Hepatocyte (in vitro differentiated cells): Measurements from ENCODE around the gene PSD2. TPM values are rescaled to one million over a fixed set of nuclear protein-coding genes. Genes with fewer than 3 reads are reported as not detected.

Experiments
- DNase-seq: peaks from one replicate; pipeline ENCODE4 v3.0.0-alpha.2; 2016; ENCODE audit warnings: low spot score
- H2AFZ ChIP-seq: fragments of 200-600 bp; sonication (generic); 2 replicates; pipeline ENCODE4 v1.6.0; 2016; ENCODE audit warnings: antibody characterized with exemption, mild to moderate bottlenecking
- H3K27ac ChIP-seq: fragments of 200-600 bp; sonication (generic); 2 replicates; pipeline ENCODE4 v1.5.1; 2016; ENCODE audit warnings: mild to moderate bottlenecking
- H3K27me3 ChIP-seq: fragments of 200-600 bp; sonication (generic); 2 replicates; pipeline ENCODE4 v1.6.1; 2016
- H3K36me3 ChIP-seq: fragments of 200-600 bp; sonication (generic); replicated peaks from 2 replicates; pipeline ENCODE4 v1.5.1; 2016; ENCODE audit warnings: low read depth; ENCODE audit not compliant: insufficient read depth
- H3K4me1 ChIP-seq: fragments of 200-600 bp; sonication (generic); 2 replicates; pipeline ENCODE4 v1.5.1; 2016; ENCODE audit warnings: mild to moderate bottlenecking, moderate library complexity; ENCODE audit not compliant: insufficient read depth
- H3K4me2 ChIP-seq: fragments of 200-600 bp; sonication (generic); 2 replicates; pipeline ENCODE4 v1.6.0; 2016
- H3K4me3 ChIP-seq: fragments of 200-600 bp; sonication (generic); 2 replicates; pipeline ENCODE4 v1.5.1; 2016; ENCODE audit warnings: mild to moderate bottlenecking
- H3K79me2 ChIP-seq: fragments of 200-600 bp; sonication (generic); 2 replicates; pipeline ENCODE4 v1.6.0; 2017; ENCODE audit warnings: mild to moderate bottlenecking
- H3K9me2 ChIP-seq: fragments of 200-600 bp; sonication (generic); replicated peaks from 2 replicates; pipeline ENCODE4 v1.6.0; 2017; ENCODE audit warnings: mild to moderate bottlenecking; ENCODE audit not compliant: insufficient read depth
- H3K9me3 ChIP-seq: fragments of 200-600 bp; sonication (generic); 2 replicates; pipeline ENCODE4 v1.5.1; 2016; ENCODE audit warnings: low read depth, mild to moderate bottlenecking
- H4K20me1 ChIP-seq: fragments of 200-600 bp; sonication (generic); 2 replicates; pipeline ENCODE4 v1.6.0; 2016; ENCODE audit warnings: mild to moderate bottlenecking; ENCODE audit not compliant: insufficient read depth, poor library complexity, severe bottlenecking
- EZH2 ChIP-seq: fragments of 200-600 bp; sonication (generic); IDR thresholded peaks from 2 replicates; pipeline ENCODE4 v1.6.1; 2016; ENCODE audit warnings: antibody characterized with exemption, mild to moderate bottlenecking, borderline replicate concordance
- EZH2phosphoT487 ChIP-seq: fragments of 200-600 bp; sonication (generic); IDR thresholded peaks from one replicate; pipeline ENCODE4 v1.6.1; 2018; ENCODE audit warnings: antibody characterized with exemption, mild to moderate bottlenecking, low read depth, moderate library complexity; ENCODE audit not compliant: unreplicated experiment, severe bottlenecking
- WGBS: methylation state at CpG from one replicate; pipeline ENCODE4 v1.1.6; 2016; ENCODE audit warnings: low lambda C conversion rate; ENCODE audit errors: missing lambda C conversion rate; 5-methylcytosine and 5-hydroxymethylcytosine counted together
- polyA plus RNA-seq: library from polyadenylated mRNA; unstranded; fragments of >200 nt; fragmentation: Nextera tagmentation; extraction: Ambion mirVana; gene quantifications from 2 replicates; pipeline ENCODE4 v1.2.1, GENCODE V29; 2016
- total RNA-seq: library from RNA; depleted of rRNA; stranded (reverse); fragments of >200 nt; gene quantifications from 2 replicates; pipeline ENCODE4 v1.2.3, GENCODE V29; 2014
- TF ChIP-seq, protein P1 (sequence below): fragments of 200-600 bp; sonication (generic); IDR thresholded peaks from 2 replicates; pipeline ENCODE4 v1.5.1; 2016; ENCODE audit warnings: antibody characterized with exemption, mild to moderate bottlenecking; ENCODE audit not compliant: poor library complexity

PSD2 gene
- total and polyA plus RNA-seq, 2 experiments from 2014 or later: not detected

GRCh38 chr5:139869042-139869790, 73.6 kb downstream of the PSD2 start:
- no peaks in the 10 kb centered on the region for H3K36me3 ChIP-seq
- no peaks in the 10 kb centered on the region for H3K9me2 ChIP-seq
- no peak for DNase-seq
- no peaks in the 10 kb centered on the region for H3K9me3 ChIP-seq
- H4K20me1 ChIP-seq: no peaks in the 10 kb centered on the region
- TF ChIP-seq EZH2phosphoT487 (no peak), EZH2 (no peak)
- TF ChIP-seq, protein P1, sequence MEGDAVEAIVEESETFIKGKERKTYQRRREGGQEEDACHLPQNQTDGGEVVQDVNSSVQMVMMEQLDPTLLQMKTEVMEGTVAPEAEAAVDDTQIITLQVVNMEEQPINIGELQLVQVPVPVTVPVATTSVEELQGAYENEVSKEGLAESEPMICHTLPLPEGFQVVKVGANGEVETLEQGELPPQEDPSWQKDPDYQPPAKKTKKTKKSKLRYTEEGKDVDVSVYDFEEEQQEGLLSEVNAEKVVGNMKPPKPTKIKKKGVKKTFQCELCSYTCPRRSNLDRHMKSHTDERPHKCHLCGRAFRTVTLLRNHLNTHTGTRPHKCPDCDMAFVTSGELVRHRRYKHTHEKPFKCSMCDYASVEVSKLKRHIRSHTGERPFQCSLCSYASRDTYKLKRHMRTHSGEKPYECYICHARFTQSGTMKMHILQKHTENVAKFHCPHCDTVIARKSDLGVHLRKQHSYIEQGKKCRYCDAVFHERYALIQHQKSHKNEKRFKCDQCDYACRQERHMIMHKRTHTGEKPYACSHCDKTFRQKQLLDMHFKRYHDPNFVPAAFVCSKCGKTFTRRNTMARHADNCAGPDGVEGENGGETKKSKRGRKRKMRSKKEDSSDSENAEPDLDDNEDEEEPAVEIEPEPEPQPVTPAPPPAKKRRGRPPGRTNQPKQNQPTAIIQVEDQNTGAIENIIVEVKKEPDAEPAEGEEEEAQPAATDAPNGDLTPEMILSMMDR: no peak
- no peak overlapping the region for H3K4me3 ChIP-seq
- H3K4me2 ChIP-seq: no peak overlapping the region
- no peak overlapping the region for H2AFZ ChIP-seq
- no peak overlapping the region for H3K27ac ChIP-seq
- no peaks in the 10 kb centered on the region for H3K79me2 ChIP-seq
- WGBS: 70% methylated on average over 9 of the region's 9 CpGs
- peaks cover 3% of the 10 kb centered on the region for H3K27me3 ChIP-seq
- H3K4me1 ChIP-seq: no peaks in the 10 kb centered on the region

GRCh38 chr5:139870677-139871076, 75.1 kb downstream of the PSD2 start:
- Histone ChIP-seq H3K79me2 (no peaks in the 10 kb centered on the region), H3K36me3 (no peaks in the 10 kb centered on the region), H3K27ac (no peak overlapping the region), H3K9me2 (no peaks in the 10 kb centered on the region), H3K4me1 (no peaks in the 10 kb centered on the region), H3K27me3 (peaks cover 3% of the 10 kb centered on the region), H3K9me3 (no peaks in the 10 kb centered on the region), H2AFZ (no peak overlapping the region), H3K4me3 (no peak overlapping the region), H3K4me2 (no peak overlapping the region), H4K20me1 (no peaks in the 10 kb centered on the region)
- DNase-seq: no peak
- 75% methylated on average over 1 of the region's 1 CpG for WGBS
- TF ChIP-seq EZH2 (no peak), EZH2phosphoT487 (no peak)
- TF ChIP-seq, protein P1: no peak

DNA sequence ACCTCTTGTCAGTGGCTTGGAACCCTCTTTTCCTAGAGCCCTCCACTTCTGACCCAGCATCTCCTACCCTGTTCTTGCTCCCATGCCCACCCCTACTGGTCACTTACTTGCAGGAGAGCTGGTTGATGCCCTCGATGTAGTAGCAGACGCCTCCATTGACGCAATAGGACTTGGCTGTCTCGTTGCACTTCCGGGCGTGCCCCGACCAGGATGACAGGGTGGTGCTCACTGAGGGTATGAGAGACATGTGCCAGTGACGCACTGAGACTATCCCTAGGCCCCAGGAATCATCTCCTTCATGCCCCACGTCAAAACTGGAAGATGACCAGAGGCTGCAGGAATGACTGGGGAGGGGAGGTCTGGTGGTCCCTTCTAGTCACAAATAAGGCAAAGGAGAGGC, 76.0 kb downstream of the PSD2 start:
- no peaks in the 10 kb centered on the region for H3K9me2 ChIP-seq
- no peak overlapping the region for H2AFZ ChIP-seq
- H3K27ac ChIP-seq: no peak overlapping the region
- H3K79me2 ChIP-seq: no peaks in the 10 kb centered on the region
- H3K4me2 ChIP-seq: no peak overlapping the region
- H3K4me3 ChIP-seq: no peak overlapping the region
- no peaks in the 10 kb centered on the region for H3K4me1 ChIP-seq
- peaks cover 3% of the 10 kb centered on the region for H3K27me3 ChIP-seq
- DNase-seq: no peak
- H3K9me3 ChIP-seq: no peaks in the 10 kb centered on the region
- WGBS: 89% methylated on average over 9 of the region's 9 CpGs
- no peaks in the 10 kb centered on the region for H3K36me3 ChIP-seq
- H4K20me1 ChIP-seq: no peaks in the 10 kb centered on the region
- TF ChIP-seq EZH2 (no peak), EZH2phosphoT487 (no peak)
- TF ChIP-seq, protein P1: no peak
